Left ventricle myocardium superior (tissue), 1 donor: Measurements from ENCODE around the gene PNPLA3. TPM values are rescaled to one million over a fixed set of nuclear protein-coding genes. Genes with fewer than 3 reads are reported as not detected.

Experiments used
- ATAC-seq: fragments of 200-7000 bp; cut with Tn5 transposase; one replicate; pipeline ENCODE4 v1.9.1; 2020; ENCODE audit warnings: mild to moderate bottlenecking, moderate library complexity
- DNase-seq: peaks from one replicate; pipeline ENCODE4 v3.0.0-alpha.2; 2020
- intact Hi-C: fragments of 100-400 bp; cut with micrococcal nuclease; formaldehyde crosslinking; loops from one replicate; pipeline ENCODE4 v1.11.0; 2022
- long read RNA-seq: library from polyadenylated mRNA; unstranded; transcript quantifications from one replicate; pipeline ENCODE4 v2.0.0, GENCODE V29; 2021
- total RNA-seq: library from RNA; stranded (reverse); fragmentation: NEBNext Ultra II Directional; extraction: Animal tissue kit (Norgen Biotek cat#: 25700); gene quantifications from one replicate; pipeline ENCODE4 v1.2.1, GENCODE V29; 2021
- donor health status: DM: no; HTN: yes; CAD: no; lungs with severe emphysema.

Gene PNPLA3
- 0.25 TPM for total RNA-seq
- long read RNA-seq = 0 reads

DNA sequence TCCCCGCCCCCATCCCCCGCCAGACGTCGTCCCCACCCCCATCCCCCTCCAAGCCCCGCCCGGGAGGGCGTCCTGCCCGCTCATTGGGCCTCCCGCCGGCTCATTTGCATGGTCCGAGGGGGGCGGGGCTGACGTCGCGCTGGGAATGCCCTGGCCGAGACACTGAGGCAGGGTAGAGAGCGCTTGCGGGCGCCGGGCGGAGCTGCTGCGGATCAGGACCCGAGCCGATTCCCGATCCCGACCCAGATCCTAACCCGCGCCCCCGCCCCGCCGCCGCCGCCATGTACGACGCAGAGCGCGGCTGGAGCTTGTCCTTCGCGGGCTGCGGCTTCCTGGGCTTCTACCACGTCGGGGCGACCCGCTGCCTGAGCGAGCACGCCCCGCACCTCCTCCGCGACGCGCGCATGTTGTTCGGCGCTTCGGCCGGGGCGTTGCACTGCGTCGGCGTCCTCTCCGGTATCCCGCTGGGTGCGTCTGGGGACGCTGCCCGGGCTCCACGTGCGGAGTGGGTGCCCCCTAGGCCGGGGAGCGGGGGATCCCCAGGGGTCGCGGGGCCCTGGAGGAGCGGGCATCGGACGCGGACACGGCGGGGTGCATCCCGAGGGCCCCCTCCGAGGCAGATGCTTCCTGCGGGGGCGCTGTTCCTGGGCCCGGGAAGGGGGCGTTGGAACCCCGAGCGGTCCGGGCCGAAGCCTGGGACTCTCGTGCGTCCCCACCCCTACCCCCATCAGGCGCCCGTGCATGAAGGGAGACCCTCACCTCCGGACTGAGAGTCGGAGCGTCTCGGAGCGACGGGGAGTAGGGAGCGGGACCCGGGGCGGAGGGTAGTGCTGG, at the start of gene PNPLA3:
PNPLA3 (plus strand) TSS at position 175 of the 834 bp plus-strand sequence; CDS start at position 282, 107 bp downstream.
- peak; percentile 97 for ATAC-seq
- intact Hi-C loops = no loop called here
- peak; percentile 95 for DNase-seq

DNA sequence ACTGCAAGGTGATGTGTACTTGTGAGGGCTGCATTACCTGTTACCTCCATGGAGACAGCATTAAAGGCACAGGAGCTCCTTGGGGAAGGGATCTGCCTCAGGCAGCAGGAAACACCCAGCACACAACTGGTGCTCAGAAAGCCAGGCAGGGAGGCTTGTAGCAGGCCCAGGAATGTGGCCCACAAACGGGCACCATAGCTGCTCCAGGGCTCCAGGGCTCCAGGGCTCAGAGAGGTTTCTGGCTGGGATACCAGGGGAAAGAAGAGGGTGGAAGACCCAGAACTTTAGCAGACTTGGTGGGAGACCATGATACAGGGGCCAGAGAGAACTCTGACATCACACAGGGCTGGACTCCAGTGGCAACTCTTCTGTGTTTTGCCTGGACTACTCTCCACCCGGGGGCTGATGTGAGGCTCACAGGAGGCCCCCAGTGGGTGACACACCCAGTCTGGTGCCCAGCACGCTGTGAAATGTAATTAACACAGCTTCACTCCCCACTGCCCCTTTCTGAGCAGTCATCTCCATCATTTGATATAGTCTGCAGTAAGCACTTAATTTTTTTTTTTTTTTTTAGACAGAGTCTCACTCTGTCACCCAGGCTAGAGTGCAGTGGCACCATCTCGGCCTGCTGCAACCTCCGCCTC, 46.6 kb upstream of the PNPLA3 start:
- DNase-seq (no peak), ATAC-seq (no peak)
- intact Hi-C loops = no loop called here

DNA sequence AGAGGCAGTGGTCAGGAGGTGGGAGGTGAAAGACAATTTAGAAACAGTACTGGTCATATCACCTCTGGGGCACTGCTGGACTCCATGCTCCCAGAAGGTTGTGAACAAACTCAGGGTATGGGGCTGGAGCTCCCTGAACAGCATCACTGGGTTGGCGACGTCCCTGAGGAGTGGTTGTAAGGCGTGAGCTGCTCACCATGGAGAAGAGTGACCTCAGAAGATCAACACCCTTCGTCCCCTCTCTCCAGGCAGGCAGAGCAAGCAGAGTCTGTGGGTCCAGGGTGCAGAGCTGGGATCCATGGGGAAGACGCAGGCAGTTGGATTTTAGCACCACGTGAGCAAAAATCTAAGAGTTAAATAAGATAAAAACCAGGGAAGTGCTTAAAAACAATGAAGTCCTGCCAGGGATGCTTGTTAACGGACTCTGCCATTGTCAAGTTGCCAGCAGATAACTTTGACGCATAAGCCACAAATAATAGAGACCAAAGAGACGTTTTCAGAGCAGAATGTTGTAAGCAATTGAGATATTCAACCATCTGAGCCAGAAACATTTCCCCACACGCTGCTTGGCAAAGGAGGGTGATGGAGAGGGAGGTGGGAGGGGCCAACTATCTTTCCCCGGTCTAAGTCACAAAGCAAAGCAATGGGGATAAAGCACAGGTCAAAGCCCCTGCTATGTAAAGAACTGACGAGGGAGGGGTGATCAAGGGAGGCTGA, 45.4 kb upstream of the PNPLA3 start:
- no peak for ATAC-seq
- intact Hi-C loops = no loop called here
- no peak for DNase-seq

GRCh38 chr22:43878831-43879550, 44.6 kb upstream of the PNPLA3 start:
- ATAC-seq (no peak), DNase-seq (peak; percentile 9)
- intact Hi-C loops = no loop called here

GRCh38 chr22:43879901-43880540, 43.6 kb upstream of the PNPLA3 start:
- ATAC-seq (no peak), DNase-seq (no peak)
- intact Hi-C loops = no loop called here

DNA sequence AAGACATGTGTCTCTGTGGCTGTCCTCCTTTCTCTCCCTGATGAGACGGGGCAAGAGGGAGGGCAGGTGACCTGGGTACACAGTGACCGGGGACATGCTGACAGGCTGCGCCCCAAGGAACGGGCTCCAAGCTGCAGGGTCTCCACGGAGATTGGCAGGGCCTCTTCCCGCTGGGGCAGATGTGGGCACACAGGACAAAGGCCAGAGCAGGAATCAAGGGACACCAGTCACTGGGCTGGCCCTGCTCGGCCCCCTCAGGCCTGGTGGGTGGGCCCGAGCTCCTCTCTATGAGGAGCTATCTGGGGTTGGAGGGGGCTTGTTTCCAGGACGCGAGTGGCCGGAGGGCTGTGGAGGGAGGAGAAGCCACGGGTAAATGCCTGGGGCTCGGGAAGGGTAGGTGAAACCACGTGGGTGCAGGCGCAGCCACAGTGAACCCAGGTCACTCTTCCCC, 43.0 kb upstream of the PNPLA3 start:
- no peak for DNase-seq
- ATAC-seq = no peak
- intact Hi-C loops = no loop called here

DNA sequence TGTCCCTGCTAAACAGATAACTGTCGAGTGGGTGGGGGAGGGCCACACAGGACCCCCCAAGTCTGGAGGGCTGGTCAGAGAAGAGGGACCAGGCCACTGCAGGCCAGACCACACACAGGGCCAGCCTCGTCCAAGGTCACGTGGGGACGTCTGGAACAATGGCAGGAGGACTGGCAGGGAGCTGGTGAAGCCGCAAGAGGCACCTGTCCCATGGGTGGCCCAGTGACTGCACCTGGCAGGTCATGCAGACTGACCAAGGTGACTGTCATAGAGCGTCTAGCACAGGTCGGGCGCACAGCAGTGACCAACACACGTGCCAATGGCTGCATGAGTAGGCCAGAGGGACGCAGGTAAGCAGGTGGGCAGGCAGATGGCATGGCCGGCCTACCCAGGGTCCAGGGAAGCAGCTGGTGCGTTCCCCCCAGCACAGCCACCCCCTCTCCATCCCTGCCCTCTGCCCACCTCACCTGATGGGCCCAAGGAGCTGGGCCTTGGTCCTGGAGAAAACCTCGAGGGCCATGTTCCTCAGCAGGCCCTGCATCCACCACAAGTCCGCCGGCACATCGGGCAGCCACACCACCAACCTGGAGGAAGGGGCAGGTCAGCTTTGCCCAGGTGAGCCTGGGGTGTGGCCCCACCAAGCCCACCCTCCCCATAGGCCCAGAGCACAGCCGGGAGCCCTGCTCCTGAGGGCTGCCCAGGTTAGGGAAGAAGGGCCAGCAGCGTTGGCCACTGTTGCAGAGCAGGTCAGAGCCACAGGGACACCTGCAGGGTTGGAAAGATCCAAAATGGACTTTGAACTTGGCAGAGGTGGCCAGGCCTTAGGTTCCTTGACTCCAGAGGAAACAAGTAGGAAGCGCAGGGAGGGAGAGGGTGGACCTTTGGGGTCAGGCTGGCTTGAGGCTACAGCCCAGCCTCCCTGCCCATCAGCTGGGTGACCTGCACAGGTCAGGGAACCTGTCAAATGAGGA, 42.2 kb upstream of the PNPLA3 start:
- intact Hi-C loops = no loop called here
- peak; percentile 11 for DNase-seq
- no peak for ATAC-seq

DNA sequence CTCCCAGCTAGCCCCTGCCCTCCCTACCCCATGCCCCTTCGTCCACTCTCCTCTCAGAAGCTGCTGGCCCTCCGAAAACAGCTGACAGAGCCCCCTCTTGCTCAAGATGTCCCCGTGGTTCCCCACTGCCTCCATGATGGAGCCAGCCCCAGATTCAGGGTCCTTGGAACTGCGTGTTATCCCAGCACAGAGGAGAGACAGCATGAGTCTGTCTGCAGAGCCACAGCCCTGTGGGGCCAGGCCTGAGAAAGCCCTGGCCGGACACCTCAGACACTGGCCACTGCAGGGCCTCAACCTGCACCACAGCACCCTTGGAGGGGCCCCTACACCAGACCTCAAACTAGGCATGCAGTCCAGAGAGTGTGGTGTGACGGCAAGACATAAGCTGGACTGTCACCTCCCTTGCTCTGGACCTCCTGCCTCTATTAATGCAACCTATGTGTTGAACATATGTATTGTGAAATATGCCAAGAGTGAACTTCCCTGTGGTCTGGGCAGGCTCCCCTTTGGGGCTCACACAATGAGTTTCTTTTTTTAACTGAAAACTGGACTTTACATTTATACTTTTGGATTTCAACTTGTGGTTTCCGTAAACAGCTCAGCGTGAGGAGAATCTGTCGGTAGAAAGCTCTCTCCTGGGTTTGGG, 41.4 kb upstream of the PNPLA3 start:
- ATAC-seq (no peak), DNase-seq (no peak)
- intact Hi-C loops = no loop called here

DNA sequence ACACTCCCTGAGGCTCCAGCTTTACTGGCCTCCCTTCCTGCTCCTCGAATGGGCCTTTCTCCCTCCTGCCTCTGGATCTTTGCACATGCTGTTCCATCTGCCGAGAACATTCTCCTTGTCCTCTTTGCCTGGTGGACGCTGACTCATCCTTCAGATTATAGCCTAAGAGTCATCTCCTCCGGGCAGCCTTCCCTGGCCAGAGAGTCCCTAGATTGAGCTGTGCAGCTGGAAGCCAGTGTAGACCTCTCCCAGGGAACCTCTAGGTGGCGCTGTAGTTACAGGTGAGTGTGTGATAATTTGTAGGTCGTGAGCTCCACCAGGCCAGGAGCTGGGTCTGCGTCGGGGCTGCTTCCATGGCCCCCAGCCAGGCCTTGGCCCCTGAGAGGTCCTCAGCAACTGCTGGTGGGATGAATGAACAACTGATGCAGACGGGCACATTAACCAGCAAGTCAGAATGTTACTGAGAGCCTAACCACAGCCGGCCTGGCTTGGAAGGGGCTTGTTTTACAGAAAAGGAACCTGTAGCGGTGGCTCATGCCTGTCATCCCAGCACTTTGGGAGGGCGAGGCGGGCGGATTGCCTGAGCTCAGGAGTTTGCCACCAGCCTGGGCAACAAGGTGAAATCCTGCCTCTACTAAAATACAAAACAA, 40.5 kb upstream of the PNPLA3 start:
- intact Hi-C loops = no loop called here
- no peak for ATAC-seq
- no peak for DNase-seq

DNA sequence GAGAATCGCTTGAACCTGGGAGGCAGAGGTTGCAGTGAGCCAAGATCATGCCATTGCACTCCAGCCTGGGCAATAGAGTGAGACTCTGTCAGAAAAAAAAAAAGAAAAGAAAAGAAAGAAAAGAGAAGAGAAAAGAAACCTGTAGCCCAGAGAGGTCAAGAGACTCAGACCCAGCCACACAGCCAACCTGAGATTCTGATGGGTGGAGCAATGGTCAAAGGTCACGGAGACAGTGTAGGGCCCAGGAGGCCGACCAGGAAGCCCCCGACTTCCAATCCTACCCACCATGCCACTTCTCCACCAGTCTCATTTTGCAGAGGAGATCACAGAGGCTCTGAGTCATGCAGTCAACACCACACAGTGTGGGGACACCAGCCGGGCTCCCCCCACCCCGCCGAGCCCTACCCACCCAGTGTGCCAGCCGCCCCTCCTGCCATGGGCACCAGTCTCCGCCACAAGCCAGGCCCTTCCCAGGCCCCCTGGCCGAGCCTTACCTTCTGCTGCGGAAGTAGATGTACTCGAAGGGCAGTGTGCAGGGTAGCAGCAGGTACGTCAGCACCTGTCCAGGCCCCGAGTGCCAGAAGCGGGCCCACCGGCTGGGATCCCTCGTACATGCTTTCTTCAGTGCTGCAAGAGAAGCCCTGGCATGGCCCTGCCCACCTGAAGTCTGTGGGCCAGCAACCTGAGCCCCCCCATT, 39.7 kb upstream of the PNPLA3 start:
- ATAC-seq (no peak), DNase-seq (no peak)
- intact Hi-C loops = no loop called here

DNA sequence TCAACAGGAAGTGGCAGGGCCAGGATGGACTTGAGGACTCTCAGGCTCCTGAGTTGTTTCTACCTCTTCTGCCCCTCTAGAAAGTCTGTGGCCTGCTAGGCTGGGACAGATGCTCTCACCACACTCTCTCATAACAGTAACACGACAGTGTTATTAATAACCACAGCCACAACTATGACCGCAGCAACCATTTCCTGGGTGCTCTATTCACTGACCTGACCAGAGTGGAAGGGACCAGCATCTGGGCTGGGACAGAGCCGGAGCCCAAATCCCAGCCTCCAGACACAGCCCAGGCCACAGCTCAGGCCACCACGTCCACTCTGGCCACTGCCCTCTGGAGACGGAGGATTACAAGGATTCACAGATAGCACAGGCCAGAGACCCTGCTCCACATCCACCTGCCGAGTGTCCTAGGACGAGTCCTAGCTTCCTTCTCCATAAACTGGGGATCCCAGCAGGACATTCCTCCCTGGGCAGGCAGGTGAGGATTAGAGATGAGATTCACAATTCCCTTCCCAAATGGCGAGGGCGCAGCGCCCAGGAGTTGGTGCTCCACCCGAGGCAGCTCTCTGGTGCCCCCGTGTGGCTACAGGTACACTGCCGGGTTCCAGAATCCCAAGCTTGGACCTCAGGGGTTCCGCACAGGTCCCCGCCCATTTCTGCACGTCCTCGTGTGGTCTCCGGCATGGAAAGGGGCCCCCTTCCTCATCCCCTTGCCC, 38.8 kb upstream of the PNPLA3 start:
- DNase-seq = peak; percentile 82
- intact Hi-C loops = no loop called here
- peak; percentile 73 for ATAC-seq

DNA sequence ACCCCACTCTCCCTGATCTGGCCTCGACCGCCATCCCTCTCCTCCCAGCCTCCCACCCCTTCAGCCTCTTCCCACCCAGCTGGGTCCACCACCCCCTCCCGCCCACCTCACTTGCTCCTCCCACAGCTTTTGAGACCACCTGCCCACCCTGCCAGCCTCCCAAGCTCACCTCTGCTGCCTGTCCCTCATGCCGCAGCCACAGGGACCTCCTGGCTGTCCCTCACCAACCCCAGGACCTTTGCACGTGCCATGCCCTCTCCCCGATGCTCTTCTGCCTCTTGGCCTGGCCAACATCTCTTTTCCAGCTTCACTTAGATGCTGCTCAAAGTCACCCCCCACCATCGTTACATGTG, 38.3 kb upstream of the PNPLA3 start:
- no peak for ATAC-seq
- intact Hi-C loops = no loop called here
- DNase-seq = no peak

- ATAC-seq (no peak), DNase-seq (no peak)
- intact Hi-C loops = no loop called here
Observed at GRCh38 chr22:43885786-43886185, 37.8 kb upstream of the PNPLA3 start.

DNA sequence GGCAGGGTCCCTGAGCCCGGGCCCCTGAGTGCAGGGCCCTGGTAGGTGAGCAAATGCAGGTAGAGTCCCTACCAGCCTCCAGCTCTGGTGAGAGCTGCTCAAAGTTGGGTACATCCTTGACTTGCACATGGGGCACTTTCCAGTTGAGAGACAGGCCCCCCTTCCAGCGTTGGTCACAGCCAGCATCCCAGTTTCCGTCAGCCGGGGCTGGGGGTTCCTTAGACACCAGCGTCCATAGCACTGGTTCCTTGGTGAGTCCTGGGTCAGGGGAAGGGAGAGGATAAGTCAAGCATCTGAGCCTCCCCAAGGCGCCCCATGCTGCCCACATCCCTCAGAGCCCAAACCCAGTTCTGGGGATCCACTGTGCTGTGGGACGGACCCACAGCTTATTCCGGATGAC, 37.4 kb upstream of the PNPLA3 start:
- intact Hi-C loops = no loop called here
- no peak for ATAC-seq
- no peak for DNase-seq

GRCh38 chr22:43887391-43887790, 36.2 kb upstream of the PNPLA3 start:
- ATAC-seq = no peak
- intact Hi-C loops = no loop called here

DNA sequence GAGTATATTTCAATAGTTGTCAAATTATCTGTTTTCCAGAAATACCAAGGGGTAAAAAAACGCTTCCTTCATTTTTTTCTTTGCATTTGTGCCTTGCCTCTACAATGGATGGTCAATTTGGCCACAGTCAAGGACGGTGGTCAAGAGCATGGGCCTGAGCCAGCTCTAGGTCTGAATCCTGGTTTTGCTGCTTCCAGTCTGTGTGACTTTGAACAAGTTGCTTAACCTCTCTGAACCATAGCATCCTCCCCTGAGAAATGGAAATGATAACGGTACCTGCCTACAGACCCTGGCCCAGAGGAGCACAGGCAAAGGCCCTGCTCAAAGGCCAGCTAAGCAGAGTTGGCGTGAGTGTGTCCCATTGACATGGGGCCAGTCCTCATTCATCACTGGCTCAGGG, 34.9 kb upstream of the PNPLA3 start:
- DNase-seq (no peak), ATAC-seq (no peak)
- intact Hi-C loops = no loop called here

More at GRCh38 chr22:43887391-43887790, 36.2 kb upstream of the PNPLA3 start:
- no peak for DNase-seq
